ENCODE data around the gene UCN.
A peak's percentile ranks its signal among the peaks of the same experiment; 100 is the strongest.

Gene UCN

DNA sequence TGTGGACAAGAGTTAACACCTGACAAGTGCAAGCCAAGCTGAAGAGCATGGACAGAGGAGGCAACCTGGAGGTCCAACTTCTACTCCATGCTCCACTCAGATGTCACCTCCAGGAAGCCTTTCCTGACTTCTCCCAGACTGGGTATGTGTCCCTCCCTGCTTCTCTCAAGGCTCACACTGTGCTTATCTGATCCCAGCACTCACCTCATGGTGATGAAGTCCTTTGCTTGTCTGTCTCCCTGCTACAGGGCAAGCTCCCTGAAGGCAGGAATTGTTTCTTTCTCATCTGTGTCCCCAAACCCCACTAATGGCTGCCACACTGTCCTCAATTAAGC lies 42.7 kb downstream of the UCN start:
- TF ChIP-seq MYC (IDR thresholded peaks at IDR 0.05; ENCODE audit: low read depth, low read length): no peak
- TF ChIP-seq, protein P1, sequence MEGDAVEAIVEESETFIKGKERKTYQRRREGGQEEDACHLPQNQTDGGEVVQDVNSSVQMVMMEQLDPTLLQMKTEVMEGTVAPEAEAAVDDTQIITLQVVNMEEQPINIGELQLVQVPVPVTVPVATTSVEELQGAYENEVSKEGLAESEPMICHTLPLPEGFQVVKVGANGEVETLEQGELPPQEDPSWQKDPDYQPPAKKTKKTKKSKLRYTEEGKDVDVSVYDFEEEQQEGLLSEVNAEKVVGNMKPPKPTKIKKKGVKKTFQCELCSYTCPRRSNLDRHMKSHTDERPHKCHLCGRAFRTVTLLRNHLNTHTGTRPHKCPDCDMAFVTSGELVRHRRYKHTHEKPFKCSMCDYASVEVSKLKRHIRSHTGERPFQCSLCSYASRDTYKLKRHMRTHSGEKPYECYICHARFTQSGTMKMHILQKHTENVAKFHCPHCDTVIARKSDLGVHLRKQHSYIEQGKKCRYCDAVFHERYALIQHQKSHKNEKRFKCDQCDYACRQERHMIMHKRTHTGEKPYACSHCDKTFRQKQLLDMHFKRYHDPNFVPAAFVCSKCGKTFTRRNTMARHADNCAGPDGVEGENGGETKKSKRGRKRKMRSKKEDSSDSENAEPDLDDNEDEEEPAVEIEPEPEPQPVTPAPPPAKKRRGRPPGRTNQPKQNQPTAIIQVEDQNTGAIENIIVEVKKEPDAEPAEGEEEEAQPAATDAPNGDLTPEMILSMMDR (IDR thresholded peaks at IDR 0.05; ENCODE audit: low read depth, low read length): no peak
- TF ChIP-seq POLR2A (IDR thresholded peaks at IDR 0.05; ENCODE audit: extremely low read depth, insufficient read length): no peak
- TF ChIP-seq, protein P2, sequence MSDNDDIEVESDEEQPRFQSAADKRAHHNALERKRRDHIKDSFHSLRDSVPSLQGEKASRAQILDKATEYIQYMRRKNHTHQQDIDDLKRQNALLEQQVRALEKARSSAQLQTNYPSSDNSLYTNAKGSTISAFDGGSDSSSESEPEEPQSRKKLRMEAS (IDR thresholded peaks at IDR 0.05; ENCODE audit: low read depth, low read length): no peak
- no peak for DNase-seq (ENCODE audit: low read depth)
- H3K4me3 ChIP-seq (ENCODE audit: low read depth, low read length): no peak overlapping the region

DNA sequence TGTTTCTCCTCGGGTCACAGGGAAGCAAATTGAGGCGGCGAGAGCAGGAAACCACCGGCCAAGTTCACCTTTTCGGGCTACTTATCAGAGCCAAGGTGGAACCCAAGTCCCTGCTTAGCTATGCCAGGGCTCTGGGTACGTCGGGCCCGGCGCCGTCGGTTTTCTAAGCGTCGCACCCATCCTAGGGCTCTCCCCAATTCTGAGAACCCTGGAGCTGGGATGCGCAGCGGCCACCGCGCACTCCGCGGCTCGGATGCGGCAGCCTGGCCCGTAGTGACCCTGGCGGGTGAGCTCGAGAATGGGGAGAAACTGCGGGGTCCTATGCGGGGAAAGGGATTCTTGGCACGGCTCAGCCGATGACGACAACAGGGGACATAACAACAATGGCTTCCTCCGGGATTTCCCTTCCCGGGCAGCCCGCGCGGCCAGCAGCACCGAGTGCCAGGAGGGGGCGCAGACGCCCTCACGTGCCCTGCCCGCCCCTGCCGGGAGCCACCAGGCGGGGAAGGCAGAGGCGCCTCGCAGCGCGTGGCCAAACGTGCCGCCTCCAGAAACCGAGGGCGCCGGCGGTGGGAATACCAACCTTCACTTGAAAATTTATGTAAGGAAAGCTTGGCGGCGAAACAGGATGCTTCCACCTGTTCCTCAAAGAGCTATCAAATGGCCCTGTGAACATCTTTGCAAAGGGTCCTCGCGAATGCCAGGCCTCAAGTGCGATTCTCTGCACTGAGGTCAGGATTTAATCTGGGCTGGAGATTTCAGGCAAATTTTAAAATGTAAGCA lies 43.3 kb downstream of the UCN start:
- DNase-seq (ENCODE audit: low read depth): peak; percentile 68

DNA sequence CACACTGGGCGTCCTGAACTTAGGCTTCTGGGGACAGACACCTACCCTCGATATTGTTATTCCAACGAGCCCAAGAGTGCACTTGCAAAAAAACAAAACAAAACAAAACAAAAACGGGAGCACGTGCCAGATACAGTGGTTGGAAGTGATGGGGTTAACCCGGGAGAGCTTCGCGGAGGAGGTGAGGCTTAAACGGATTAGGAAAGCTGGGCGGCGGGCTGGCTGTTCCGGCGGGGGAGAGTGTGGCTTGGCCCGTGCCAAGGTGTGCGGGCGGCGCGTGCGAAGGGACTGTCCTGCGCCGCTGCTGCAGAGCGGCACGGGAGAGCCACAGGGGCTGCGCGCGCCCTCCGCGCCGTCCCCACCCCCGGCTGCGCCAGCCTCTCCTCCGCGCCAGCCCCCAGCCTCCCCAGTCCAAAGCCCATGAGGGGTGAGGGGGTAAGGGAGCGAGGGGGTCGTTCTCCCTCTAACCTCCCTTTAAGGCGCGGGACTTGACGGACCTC lies 43.9 kb downstream of the UCN start:
- no peak overlapping the region for H3K4me3 ChIP-seq (ENCODE audit: low read depth, low read length)
- no peak for TF ChIP-seq POLR2A (IDR thresholded peaks at IDR 0.05; ENCODE audit: extremely low read depth, insufficient read length)
- TF ChIP-seq, protein P1 (IDR thresholded peaks at IDR 0.05; ENCODE audit: low read depth, low read length): no peak
- no peak for TF ChIP-seq MYC (IDR thresholded peaks at IDR 0.05; ENCODE audit: low read depth, low read length)
- TF ChIP-seq, protein P2 (IDR thresholded peaks at IDR 0.05; ENCODE audit: low read depth, low read length): no peak
- DNase-seq (ENCODE audit: low read depth): no peak

More for the DNA sequence above, 43.3 kb downstream of the UCN start:
- TF ChIP-seq, protein P1 (IDR thresholded peaks at IDR 0.05; ENCODE audit: low read depth, low read length): peak; percentile 74
- TF ChIP-seq MYC (IDR thresholded peaks at IDR 0.05; ENCODE audit: low read depth, low read length): no peak
- H3K4me3 ChIP-seq (ENCODE audit: low read depth, low read length): peak overlapping the region; percentile 7

DNA sequence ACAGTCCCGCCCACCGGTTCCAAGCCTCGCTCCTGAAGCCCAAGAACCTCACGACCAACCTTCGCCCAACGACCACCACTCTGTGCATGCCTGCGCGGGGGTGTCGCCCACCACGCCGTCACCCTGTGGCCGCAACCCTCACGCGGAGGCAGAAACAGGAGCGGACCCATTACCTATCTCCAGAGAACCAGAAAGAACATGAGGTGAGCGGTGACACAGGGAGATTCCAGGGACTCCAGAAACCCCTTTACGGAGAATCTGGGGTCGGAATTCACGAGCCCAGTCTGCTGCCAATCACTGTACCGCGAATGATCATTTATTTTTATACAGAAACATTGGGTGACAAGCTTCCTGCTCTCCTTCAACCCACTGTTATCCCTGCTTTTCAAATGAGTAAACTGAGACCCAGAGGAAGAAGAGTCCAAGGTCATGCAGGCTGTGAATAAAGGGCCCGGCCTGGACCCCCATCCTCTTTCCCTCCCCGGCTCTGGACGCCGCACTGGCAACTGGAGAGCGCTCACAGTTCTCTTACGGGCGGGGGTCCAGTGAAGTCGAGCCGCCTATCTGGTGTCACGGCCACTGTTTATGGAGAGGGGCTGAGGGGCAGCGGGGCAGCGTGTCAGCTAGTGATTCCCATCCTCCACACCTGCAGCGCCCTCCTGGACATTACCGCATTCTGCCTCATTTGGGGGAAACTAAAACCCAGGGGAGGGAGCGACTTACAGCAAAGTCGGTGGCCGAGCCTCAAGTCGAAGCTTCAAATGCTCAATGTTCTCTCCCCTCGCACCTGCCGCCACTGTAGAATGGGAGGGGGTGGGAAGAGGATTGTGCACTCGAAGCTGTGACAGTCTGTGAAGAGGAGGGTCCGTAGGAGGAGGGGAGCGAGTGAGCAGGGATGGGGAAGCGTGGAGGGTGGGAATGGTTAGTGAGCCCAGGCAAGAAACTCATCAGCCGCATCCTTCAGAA lies 44.7 kb downstream of the UCN start:
- no peak for DNase-seq (ENCODE audit: low read depth)
- TF ChIP-seq, protein P2 (IDR thresholded peaks at IDR 0.05; ENCODE audit: low read depth, low read length): no peak
- TF ChIP-seq MYC (IDR thresholded peaks at IDR 0.05; ENCODE audit: low read depth, low read length) (no peak), POLR2A (IDR thresholded peaks at IDR 0.05; ENCODE audit: extremely low read depth, insufficient read length) (no peak)
- TF ChIP-seq, protein P1 (IDR thresholded peaks at IDR 0.05; ENCODE audit: low read depth, low read length): no peak
- no peak overlapping the region for H3K4me3 ChIP-seq (ENCODE audit: low read depth, low read length)

DNA sequence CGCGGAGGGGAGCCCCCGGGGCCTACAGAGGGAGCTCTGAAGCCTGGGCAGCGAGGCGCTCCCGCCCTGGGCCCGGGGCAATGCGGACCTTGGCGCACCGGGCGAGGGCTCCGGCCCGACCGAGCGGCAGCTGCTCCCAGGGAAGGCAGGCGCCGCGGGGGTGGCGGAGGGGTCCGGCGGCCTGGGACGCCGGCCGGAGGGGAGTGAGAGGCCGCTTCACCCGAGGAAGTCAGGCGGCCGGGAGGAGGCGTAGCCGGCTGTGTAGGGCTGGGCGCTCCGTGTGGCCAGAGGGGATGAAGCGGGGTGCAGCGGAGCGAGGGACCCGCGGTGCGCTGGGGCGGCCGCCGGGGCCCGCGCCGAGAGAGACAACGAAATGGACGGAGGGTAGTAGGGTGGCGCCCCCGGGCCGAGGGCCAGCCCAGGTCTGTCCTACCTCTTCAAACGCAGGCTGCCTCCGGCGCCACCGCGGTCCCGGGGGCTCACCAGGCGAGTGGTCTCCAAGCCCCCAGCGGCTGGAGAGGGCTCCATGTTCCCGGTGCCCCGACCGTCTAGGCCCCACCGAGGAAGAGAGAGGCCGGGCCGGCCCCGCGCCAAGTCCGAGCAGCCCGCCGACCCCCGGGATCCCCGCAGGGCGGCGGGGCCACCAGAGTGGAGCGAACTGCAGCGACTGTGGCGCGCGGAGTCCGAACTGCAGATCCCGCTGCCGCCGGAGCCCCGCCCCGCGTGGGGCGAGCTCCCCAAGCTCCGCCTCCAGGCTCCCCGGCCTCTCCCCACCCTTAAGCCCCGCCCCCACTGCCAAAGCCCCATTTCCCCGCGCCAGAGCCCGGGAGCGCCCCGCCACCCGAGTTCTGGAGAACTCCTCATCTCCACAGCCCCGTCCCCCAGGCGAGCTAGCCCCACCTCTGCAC lies 45.6 kb downstream of the UCN start, which contains the start of gene SLC30A3:
TSS of gene SLC30A3 (minus strand) at position 669 of the 908 bp plus-strand sequence. CDS start at position 528, 141 bp downstream.
- no peak for TF ChIP-seq MYC (IDR thresholded peaks at IDR 0.05; ENCODE audit: low read depth, low read length)
- TF ChIP-seq, protein P2 (IDR thresholded peaks at IDR 0.05; ENCODE audit: low read depth, low read length): no peak
- TF ChIP-seq POLR2A (IDR thresholded peaks at IDR 0.05; ENCODE audit: extremely low read depth, insufficient read length): no peak
- TF ChIP-seq, protein P1 (IDR thresholded peaks at IDR 0.05; ENCODE audit: low read depth, low read length): no peak
- no peak within 1 kb of the TSS for H3K4me3 ChIP-seq (ENCODE audit: low read depth, low read length)
- DNase-seq (ENCODE audit: low read depth): no peak

Measured in NB4 (cell line).